Measurements from ENCODE around the gene MTCL3.

MTCL3 gene

DNA sequence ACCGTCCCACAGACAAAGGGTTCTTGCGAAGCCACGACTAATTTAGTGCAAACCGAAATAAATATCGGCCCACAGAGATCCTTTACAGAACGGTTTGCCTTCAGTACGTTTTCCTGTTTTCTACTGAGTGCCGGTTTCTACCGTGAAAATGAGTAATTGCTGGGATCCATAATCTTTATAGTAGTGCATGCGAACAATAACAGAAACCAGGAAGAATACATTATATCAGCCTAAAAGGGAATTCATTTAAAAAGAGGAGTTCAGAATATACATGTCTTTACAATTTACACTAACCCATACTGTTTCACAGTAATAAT, 292 bp upstream of the MTCL3 start:
- Histone ChIP-seq H3K4me1 (peaks cover 0 to 34% (median 15%) of the 10 kb centered on the region in 12 donors), H3K36me3 (no peaks in the 10 kb centered on the region), H3K9me3 (no peaks in the 10 kb centered on the region), H3K27me3 (peaks cover 3 to 93% (median 55%) of the 10 kb centered on the region in 9 donors), H3K4me3 (peak overlapping the region in 1 of 12 donors; percentile 36), H3K27ac (no peak overlapping the region)
- DNase-seq = no peak
- no peak for ATAC-seq
- TF ChIP-seq POLR2A (IDR thresholded peaks at IDR 0.05) (no peak), CTCF (IDR thresholded peaks at IDR 0.05) (no peak)
- 4 to 8% (median 5%) methylated on average over 10 of the region's 10 CpGs for WGBS, 4 donors
- intact Hi-C loops (cut with DNase I) = no loop called here

- peak overlapping the region in 1 of 12 donors; percentile 36 for H3K4me3 ChIP-seq
- intact Hi-C loops (cut with DNase I) = no loop called here
- H3K27ac ChIP-seq = peak overlapping the region in 1 of 12 donors; percentile 51
- TF ChIP-seq CTCF (IDR thresholded peaks at IDR 0.05) = no peak
- no peak for TF ChIP-seq POLR2A (IDR thresholded peaks at IDR 0.05)
- H3K36me3 ChIP-seq = no peaks in the 10 kb centered on the region
- no peak for DNase-seq
- H3K27me3 ChIP-seq = peaks cover 3 to 95% (median 62%) of the 10 kb centered on the region in 9 donors
- WGBS, 4 donors = 7 to 9% (median 8%) methylated on average over 10 of the region's 10 CpGs
- H3K4me1 ChIP-seq = peaks cover 0 to 37% (median 15%) of the 10 kb centered on the region in 12 donors
- ATAC-seq = no peak
- H3K9me3 ChIP-seq = no peaks in the 10 kb centered on the region
These were observed 885 bp downstream of the MTCL3 start for GRCh38 chr6:127518191-127518709.

- TF ChIP-seq CTCF (IDR thresholded peaks at IDR 0.05) = no peak
- no peak for TF ChIP-seq POLR2A (IDR thresholded peaks at IDR 0.05)
- Histone ChIP-seq H3K9me3 (no peaks in the 10 kb centered on the region), H3K27me3 (peaks cover 0 to 92% (median 61%) of the 10 kb centered on the region in 9 donors), H3K27ac (no peak overlapping the region), H3K4me1 (peaks cover 0 to 37% (median 15%) of the 10 kb centered on the region in 12 donors), H3K36me3 (no peaks in the 10 kb centered on the region), H3K4me3 (no peak overlapping the region)
- ATAC-seq (no peak), DNase-seq (no peak)
- intact Hi-C loops (cut with DNase I) = no loop called here
- WGBS, 4 donors = 59 to 72% (median 63%) methylated on average over 2 of the region's 2 CpGs
These were observed 1.4 kb downstream of the MTCL3 start for GRCh38 chr6:127517693-127518092.

DNA sequence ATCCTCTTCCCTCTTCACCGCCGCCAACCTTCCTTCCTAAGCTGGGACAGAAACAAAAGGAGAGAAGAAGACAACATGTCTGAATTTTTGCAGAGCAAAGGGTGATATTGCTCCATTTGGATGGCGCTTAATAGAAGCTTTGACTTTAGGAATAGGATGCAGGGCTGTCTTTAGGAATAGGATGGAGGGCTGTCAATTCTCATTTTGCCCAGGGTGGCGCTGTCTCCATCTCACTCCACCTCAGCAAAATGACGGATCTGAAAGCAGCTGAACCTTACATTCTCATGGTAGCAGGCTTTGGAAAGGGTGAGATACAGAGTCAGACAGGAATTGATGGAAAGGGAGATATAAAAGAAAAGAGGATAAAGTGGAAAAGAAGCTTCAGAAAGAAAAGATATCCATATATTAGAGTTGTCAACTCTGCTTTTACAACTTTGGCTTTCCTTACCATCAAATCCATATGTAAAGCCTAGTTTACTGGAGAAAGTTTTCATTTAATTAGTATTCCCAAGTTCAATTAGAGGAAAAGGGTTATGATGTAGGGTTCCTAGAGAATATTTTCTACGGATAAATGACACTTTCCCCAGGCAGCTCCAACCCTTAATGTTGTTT, 2.4 kb downstream of the MTCL3 start:
- H3K4me1 ChIP-seq = peaks cover 0 to 37% (median 15%) of the 10 kb centered on the region in 12 donors
- TF ChIP-seq POLR2A (IDR thresholded peaks at IDR 0.05) (no peak), CTCF (IDR thresholded peaks at IDR 0.05) (peak; percentile 14 to 65 (median 44))
- DNase-seq (peak in 1 of 5 donors; percentile 8), ATAC-seq (peak in 3 of 4 donors; percentile 60 to 74 (median 70))
- peaks cover 0 to 3% (median 0%) of the 10 kb centered on the region in 9 donors for H3K36me3 ChIP-seq
- no peaks in the 10 kb centered on the region for H3K9me3 ChIP-seq
- H3K27ac ChIP-seq = no peak overlapping the region
- 10 to 12% (median 12%) methylated on average over 6 of the region's 6 CpGs for WGBS, 4 donors
- intact Hi-C loops (cut with DNase I) = no loop called here
- H3K27me3 ChIP-seq = peaks cover 0 to 84% (median 61%) of the 10 kb centered on the region in 9 donors
- H3K4me3 ChIP-seq = peak overlapping the region; percentile 44 to 70 (median 60)

Data from heart left ventricle (tissue), 16 donors.